Measurements from ENCODE around the gene CEACAM1. TPM values are rescaled to one million over a fixed set of nuclear protein-coding genes. Genes with fewer than 3 reads are reported as not detected.

The CEACAM1 gene
- total RNA-seq, 6 experiments from 2014 or later, result 27.4 to 64.6 (median 45.7) TPM

DNA sequence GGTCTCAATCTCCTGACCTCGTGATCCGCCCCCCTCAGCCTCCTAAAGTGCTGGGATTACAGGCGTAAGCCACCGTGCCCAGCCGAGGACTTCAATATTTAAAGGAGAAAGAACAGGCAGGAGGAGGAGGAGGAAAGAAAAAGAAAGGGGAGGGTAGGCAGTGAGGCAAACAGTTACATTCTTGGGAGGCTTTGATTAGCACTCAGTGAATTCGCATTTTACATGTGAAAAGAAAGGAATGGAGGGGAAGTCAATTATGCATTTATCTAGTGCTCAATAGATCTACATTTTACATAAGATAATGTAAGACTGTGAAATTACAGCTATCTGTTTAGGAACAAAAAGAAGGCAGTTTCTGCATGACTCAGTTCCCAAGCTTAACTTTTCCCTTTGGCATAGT is 54.6 kb downstream of the CEACAM1 start:
- Histone ChIP-seq H3K4me3 (no peak overlapping the region), H3K9me3 (no peaks in the 10 kb centered on the region), H3K27ac (no peak overlapping the region), H3K27me3 (no peaks in the 10 kb centered on the region), H3K36me3 (no peaks in the 10 kb centered on the region), H3K4me1 (no peaks in the 10 kb centered on the region)
- whole genome bisulfite sequencing (ENCODE audit: insufficient coverage, low coverage, low lambda C conversion rate, missing lambda C conversion rate), result 75% methylated on average over 5 of the region's 6 CpGs
- ATAC-seq (no peak), DNase-seq (no peak)
- intact Hi-C loops (cut with DNase I), result no loop called here
- no peak for TF ChIP-seq POLR2A (IDR thresholded peaks at IDR 0.05)
- TF ChIP-seq, protein P1, sequence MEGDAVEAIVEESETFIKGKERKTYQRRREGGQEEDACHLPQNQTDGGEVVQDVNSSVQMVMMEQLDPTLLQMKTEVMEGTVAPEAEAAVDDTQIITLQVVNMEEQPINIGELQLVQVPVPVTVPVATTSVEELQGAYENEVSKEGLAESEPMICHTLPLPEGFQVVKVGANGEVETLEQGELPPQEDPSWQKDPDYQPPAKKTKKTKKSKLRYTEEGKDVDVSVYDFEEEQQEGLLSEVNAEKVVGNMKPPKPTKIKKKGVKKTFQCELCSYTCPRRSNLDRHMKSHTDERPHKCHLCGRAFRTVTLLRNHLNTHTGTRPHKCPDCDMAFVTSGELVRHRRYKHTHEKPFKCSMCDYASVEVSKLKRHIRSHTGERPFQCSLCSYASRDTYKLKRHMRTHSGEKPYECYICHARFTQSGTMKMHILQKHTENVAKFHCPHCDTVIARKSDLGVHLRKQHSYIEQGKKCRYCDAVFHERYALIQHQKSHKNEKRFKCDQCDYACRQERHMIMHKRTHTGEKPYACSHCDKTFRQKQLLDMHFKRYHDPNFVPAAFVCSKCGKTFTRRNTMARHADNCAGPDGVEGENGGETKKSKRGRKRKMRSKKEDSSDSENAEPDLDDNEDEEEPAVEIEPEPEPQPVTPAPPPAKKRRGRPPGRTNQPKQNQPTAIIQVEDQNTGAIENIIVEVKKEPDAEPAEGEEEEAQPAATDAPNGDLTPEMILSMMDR (IDR thresholded peaks at IDR 0.05), result no peak

DNA sequence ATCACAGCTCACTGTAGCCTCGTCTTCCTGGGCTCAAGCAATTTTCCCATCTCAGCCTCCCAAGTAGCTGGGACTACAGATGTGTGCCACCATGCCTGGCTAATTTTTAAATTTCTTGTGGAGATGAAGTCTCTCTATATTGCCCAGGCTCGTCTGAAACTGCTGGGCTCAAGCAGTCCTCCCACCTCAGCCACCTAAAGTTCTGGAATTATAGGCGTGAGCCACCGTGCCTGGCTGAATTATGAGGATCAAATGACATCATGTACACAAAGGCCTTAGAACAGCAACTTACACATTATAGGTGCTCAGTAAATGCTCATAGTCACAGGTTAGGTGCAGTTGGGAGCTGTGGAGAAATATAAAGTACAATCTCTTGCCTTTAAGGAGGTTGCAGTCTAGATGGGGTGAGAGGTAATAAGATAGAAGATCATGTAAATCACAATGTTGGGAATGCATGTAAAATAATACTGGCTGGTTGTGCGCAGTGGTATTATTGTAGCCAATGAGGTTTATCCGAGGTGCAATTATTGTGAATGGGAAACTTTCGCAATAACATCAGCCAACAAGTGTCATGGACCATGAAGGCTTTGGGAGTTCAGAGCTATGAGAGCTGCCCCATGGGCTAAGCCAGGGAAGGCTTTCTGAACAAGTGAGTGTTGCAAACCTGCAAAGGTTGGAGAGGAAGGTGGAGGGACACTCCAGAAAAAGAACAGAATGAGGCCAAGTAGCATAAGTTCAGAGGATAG is 55.7 kb downstream of the CEACAM1 start:
- intact Hi-C loops (cut with DNase I), result no loop called here
- no peaks in the 10 kb centered on the region for H3K4me1 ChIP-seq
- H3K36me3 ChIP-seq, result no peaks in the 10 kb centered on the region
- no peak overlapping the region for H3K27ac ChIP-seq
- H3K4me3 ChIP-seq, result no peak overlapping the region
- no peak for DNase-seq
- no peaks in the 10 kb centered on the region for H3K9me3 ChIP-seq
- no peak for ATAC-seq
- TF ChIP-seq, protein P1 (IDR thresholded peaks at IDR 0.05), result no peak
- TF ChIP-seq POLR2A (IDR thresholded peaks at IDR 0.05), result no peak
- no peaks in the 10 kb centered on the region for H3K27me3 ChIP-seq
- WGBS (ENCODE audit: insufficient coverage, low coverage, low lambda C conversion rate, missing lambda C conversion rate), result 88% methylated on average over 7 of the region's 7 CpGs

DNA sequence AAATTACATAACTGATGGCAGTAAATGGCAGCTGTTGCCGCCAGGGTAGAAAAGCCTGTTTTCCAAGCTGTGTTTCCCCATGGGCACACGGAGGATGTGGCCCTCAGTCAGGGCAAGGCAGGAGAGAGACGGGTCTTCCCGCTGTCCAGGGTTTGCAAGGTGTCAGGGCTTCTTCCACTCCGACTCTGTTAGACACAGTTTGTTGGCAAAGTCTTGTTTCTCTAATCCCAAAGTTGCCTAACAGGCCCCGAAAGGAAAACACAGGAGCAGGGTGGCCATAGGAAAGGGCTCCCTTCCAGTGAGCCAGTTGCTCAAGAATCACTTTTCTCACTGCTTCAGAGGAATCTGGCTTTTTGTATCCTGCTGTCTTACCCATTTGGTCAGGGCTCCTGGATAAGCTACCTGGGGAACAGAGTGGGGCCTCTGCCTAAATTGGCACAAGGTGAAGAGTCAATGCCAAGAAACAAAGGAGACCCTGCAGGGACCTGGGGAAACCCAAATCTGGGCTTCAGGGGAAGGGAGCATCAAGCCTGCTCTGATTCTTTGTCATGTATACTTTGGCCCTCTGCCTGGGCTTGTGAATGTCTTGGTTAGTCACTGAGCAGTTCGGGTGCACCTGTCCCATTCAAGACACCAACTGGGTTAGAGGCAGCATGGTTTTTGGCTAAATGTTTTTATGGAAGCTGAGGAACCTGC is 56.6 kb downstream of the CEACAM1 start:
- Histone ChIP-seq H3K36me3 (no peaks in the 10 kb centered on the region), H3K4me1 (no peaks in the 10 kb centered on the region), H3K9me3 (no peaks in the 10 kb centered on the region), H3K27me3 (no peaks in the 10 kb centered on the region), H3K4me3 (no peak overlapping the region), H3K27ac (no peak overlapping the region)
- ATAC-seq (peak in 1 of 4 donors; percentile 25), DNase-seq (no peak)
- 85% methylated on average over 2 of the region's 7 CpGs for WGBS (ENCODE audit: insufficient coverage, low coverage, low lambda C conversion rate, missing lambda C conversion rate)
- TF ChIP-seq, protein P1 (IDR thresholded peaks at IDR 0.05), result no peak
- no peak for TF ChIP-seq POLR2A (IDR thresholded peaks at IDR 0.05)
- intact Hi-C loops (cut with DNase I), result no loop called here

DNA sequence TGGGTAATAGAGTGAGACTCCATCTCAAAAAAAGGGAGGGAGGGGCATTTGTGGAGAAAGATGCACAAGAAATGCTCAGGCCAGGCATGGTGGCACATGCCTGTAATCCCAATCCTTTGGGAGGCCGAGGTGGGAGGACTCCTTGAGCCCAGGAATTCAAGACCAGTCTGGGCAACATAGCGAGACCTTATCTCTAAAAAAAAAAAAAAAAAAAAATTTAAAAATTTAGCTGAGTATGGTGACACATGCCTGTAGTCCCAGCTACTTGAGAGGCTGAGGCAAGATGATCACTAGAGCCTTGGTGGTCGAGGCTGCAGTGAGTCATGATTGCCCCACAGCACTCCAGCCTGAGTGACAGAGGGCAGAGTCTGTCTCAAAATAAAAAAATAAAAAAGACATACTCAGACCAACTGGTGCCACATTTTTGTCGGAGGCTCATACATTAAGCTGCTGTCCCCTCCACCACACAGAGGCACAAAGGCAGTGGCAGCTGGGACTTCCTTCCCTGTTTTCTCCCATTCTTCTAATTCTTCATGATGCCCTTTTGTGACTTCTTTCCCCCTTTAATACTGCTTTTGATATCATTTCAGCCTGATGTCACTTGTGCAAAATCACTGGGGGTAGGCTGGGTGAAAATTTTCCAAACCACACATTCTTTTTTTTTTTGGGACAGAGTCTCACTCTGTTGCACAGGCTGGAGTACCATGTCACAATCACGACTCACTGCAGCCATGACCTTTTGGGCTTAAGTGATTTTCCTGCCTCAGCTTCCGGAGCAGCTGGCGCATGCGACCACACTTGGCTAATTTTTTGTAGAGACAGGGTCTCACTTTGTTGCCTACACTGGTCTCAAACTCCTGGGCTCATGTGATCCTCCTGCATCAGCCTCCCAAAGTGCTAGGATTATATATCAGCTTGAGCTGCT is 58.7 kb downstream of the CEACAM1 start:
- H3K4me3 ChIP-seq, result no peak overlapping the region
- H3K36me3 ChIP-seq, result no peaks in the 10 kb centered on the region
- TF ChIP-seq, protein P1 (IDR thresholded peaks at IDR 0.05), result no peak
- no peak for TF ChIP-seq POLR2A (IDR thresholded peaks at IDR 0.05)
- intact Hi-C loops (cut with DNase I), result no loop called here
- ATAC-seq, result peak in 2 of 4 donors; percentile 23 to 55
- 52% methylated on average over 8 of the region's 8 CpGs for WGBS (ENCODE audit: insufficient coverage, low coverage, low lambda C conversion rate, missing lambda C conversion rate)
- no peak for DNase-seq
- H3K4me1 ChIP-seq, result no peaks in the 10 kb centered on the region
- H3K27me3 ChIP-seq, result no peaks in the 10 kb centered on the region
- no peak overlapping the region for H3K27ac ChIP-seq
- no peaks in the 10 kb centered on the region for H3K9me3 ChIP-seq

Measured in right lobe of liver (tissue), 6 donors.